LNCaP clone FGC (cell line): ENCODE results near the gene CYP2D6.
"Not testable (repeated sequence)": the region's sequence is repeated elsewhere in the genome, so short reads cannot be mapped to it uniquely, and the experiment has no call there.

ENCODE experiments used
- DNase-seq: peaks from one replicate; pipeline ENCODE4 v3.0.0-alpha.2; 2011; ENCODE audit warnings: low read depth
- H3K4me3 ChIP-seq: 2 replicates; pipeline ENCODE4 v1.5.1; 2011; ENCODE audit warnings: mild to moderate bottlenecking, low read depth, low read length, control low read depth
- TF ChIP-seq, protein P1 (sequence below): IDR thresholded peaks from 2 replicates; pipeline ENCODE4 v1.5.1; 2012; ENCODE audit warnings: mild to moderate bottlenecking; ENCODE audit not compliant: control insufficient read depth, insufficient read depth; ENCODE audit errors: extremely low read depth

CYP2D6 gene

GRCh38 chr22:42130639-42131431, at the start of gene CYP2D6:
TSS of gene CYP2D6 (minus strand) at chr22:42130810. CDS start at chr22:42130791, 19 bp downstream.
- H3K4me3 ChIP-seq, DNase-seq: not testable (repeated sequence)

DNA sequence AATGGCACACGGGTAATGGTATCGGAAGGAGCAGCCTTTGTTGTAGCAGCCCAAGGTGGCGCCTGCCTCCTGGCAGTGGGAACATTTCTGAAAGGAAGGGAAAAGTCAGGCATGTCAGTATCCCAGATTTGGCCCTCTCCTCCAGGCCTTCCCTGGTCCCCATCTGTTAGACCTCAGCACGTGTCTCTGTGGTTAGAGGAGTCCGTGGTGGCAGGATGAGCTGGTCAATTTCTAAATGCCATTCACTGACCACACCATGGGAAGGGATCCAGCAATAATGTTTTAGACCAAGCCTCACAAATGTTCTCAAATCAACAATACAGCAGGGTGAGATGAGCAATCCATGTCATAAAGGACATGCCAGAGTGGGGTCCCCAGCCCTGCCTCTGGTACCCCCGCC, 49.0 kb upstream of the CYP2D6 start:
- no peak for DNase-seq
- TF ChIP-seq, protein P1, sequence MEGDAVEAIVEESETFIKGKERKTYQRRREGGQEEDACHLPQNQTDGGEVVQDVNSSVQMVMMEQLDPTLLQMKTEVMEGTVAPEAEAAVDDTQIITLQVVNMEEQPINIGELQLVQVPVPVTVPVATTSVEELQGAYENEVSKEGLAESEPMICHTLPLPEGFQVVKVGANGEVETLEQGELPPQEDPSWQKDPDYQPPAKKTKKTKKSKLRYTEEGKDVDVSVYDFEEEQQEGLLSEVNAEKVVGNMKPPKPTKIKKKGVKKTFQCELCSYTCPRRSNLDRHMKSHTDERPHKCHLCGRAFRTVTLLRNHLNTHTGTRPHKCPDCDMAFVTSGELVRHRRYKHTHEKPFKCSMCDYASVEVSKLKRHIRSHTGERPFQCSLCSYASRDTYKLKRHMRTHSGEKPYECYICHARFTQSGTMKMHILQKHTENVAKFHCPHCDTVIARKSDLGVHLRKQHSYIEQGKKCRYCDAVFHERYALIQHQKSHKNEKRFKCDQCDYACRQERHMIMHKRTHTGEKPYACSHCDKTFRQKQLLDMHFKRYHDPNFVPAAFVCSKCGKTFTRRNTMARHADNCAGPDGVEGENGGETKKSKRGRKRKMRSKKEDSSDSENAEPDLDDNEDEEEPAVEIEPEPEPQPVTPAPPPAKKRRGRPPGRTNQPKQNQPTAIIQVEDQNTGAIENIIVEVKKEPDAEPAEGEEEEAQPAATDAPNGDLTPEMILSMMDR, result no peak
- no peak overlapping the region for H3K4me3 ChIP-seq

DNA sequence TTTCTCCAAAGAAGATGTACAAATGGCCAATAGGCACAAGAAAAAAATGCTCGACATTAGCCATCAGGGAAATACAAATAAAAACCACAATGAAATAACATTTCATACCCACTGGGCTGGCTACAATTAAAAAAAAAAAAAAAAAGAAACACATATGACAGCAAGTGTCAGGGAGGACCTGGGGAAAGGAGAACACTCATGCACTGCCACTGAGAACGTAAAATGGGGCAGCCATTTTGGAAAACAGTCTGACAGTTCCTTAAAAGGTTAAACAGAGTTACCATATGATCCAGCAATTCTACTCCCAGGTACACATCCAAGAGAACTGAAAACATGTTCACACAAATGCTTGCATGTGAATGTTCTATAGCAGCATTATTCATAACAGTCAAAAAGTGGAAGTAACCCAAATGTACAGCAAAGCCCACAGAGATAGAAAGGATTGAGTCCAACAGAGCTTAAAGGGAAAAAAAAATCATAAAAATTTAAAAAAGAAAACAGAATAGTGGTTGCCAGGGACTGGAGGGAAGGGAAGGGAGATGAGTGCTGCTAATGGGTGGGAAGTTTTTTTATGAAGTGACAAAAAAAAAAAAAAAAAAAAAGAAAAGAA, 48.4 kb upstream of the CYP2D6 start:
- no peak for DNase-seq
- no peak overlapping the region for H3K4me3 ChIP-seq
- TF ChIP-seq, protein P1, result no peak

- DNase-seq, result no peak
- no peak overlapping the region for H3K4me3 ChIP-seq
- TF ChIP-seq, protein P1, result no peak
These were observed 47.3 kb upstream of the CYP2D6 start for GRCh38 chr22:42177891-42178336.

- TF ChIP-seq, protein P1, result no peak
- no peak for DNase-seq
- H3K4me3 ChIP-seq, result no peak overlapping the region
These were observed 45.8 kb upstream of the CYP2D6 start for GRCh38 chr22:42176255-42176915.

GRCh38 chr22:42174062-42174461, 43.5 kb upstream of the CYP2D6 start:
- TF ChIP-seq, protein P1, result no peak
- no peak for DNase-seq
- no peak overlapping the region for H3K4me3 ChIP-seq
